Measurements from ENCODE around the gene ACP1. TPM values are rescaled to one million over a fixed set of nuclear protein-coding genes. Genes with fewer than 3 reads are reported as not detected.

ACP1 gene
- total and polyA plus RNA-seq, 2 experiments from 2014 or later, result 189 to 281 TPM

- H4K20me1 ChIP-seq (replicated peaks; ENCODE audit: insufficient read depth), result peaks cover 74% of the 10 kb centered on the region
- Mint-ChIP-seq H3K4me3 (no peak overlapping the region), H3K27ac (no peak overlapping the region), H3K27me3 (ENCODE audit: insufficient read depth, low read depth, poor library complexity) (peaks cover 12% of the 10 kb centered on the region), H3K36me3 (ENCODE audit: low read depth) (peaks cover 5% of the 10 kb centered on the region), H3K4me1 (peaks cover 30% of the 10 kb centered on the region), H3K9me3 (no peaks in the 10 kb centered on the region)
- H3K36me3 ChIP-seq (ENCODE audit: insufficient read depth), result peaks cover 5% of the 10 kb centered on the region
- no peak overlapping the region for H2AFZ ChIP-seq
- no peaks in the 10 kb centered on the region for H3K9me2 ChIP-seq (ENCODE audit: insufficient read depth)
- H3K27me3 ChIP-seq (ENCODE audit: insufficient read depth), result peaks cover 4% of the 10 kb centered on the region
- H3K4me2 ChIP-seq, result no peak overlapping the region
- H3K4me1 ChIP-seq (ENCODE audit: insufficient read depth), result peaks cover 21% of the 10 kb centered on the region
- H3F3A ChIP-seq (replicated peaks; ENCODE audit: low read depth), result no peaks in the 10 kb centered on the region
- H3K27ac ChIP-seq (ENCODE audit: low read depth), result no peak overlapping the region
- DNase-seq (ENCODE audit: low spot score) (no peak), ATAC-seq (no peak)
- no peak overlapping the region for H3K4me3 ChIP-seq
- TF ChIP-seq ZNF331 (CRISPR knock-in tag; IDR thresholded peaks at IDR 0.05; ENCODE audit: low read depth) (no peak), EZH2 (IDR thresholded peaks at IDR 0.05; ENCODE audit: low read depth, unreplicated experiment) (no peak), EZH2phosphoT487 (IDR thresholded peaks at IDR 0.05; ENCODE audit: unreplicated experiment) (no peak), JUNB (IDR thresholded peaks at IDR 0.05; ENCODE audit: unreplicated experiment) (no peak), POLR2AphosphoS5 (IDR thresholded peaks at IDR 0.05; ENCODE audit: low read depth) (no peak), STAT1 (IDR thresholded peaks at IDR 0.05; ENCODE audit: unreplicated experiment) (no peak), CREB1 (CRISPR knock-in tag; IDR thresholded peaks at IDR 0.05; ENCODE audit: low read depth) (no peak), NANOG (IDR thresholded peaks at IDR 0.05; ENCODE audit: borderline replicate concordance) (no peak), ZNF114 (CRISPR knock-in tag; IDR thresholded peaks at IDR 0.05) (no peak), ETS1 (IDR thresholded peaks at IDR 0.05) (no peak)
- TF ChIP-seq, protein P1, sequence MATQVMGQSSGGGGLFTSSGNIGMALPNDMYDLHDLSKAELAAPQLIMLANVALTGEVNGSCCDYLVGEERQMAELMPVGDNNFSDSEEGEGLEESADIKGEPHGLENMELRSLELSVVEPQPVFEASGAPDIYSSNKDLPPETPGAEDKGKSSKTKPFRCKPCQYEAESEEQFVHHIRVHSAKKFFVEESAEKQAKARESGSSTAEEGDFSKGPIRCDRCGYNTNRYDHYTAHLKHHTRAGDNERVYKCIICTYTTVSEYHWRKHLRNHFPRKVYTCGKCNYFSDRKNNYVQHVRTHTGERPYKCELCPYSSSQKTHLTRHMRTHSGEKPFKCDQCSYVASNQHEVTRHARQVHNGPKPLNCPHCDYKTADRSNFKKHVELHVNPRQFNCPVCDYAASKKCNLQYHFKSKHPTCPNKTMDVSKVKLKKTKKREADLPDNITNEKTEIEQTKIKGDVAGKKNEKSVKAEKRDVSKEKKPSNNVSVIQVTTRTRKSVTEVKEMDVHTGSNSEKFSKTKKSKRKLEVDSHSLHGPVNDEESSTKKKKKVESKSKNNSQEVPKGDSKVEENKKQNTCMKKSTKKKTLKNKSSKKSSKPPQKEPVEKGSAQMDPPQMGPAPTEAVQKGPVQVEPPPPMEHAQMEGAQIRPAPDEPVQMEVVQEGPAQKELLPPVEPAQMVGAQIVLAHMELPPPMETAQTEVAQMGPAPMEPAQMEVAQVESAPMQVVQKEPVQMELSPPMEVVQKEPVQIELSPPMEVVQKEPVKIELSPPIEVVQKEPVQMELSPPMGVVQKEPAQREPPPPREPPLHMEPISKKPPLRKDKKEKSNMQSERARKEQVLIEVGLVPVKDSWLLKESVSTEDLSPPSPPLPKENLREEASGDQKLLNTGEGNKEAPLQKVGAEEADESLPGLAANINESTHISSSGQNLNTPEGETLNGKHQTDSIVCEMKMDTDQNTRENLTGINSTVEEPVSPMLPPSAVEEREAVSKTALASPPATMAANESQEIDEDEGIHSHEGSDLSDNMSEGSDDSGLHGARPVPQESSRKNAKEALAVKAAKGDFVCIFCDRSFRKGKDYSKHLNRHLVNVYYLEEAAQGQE (IDR thresholded peaks at IDR 0.05; ENCODE audit: unreplicated experiment), result no peak
- TF ChIP-seq, protein P2, sequence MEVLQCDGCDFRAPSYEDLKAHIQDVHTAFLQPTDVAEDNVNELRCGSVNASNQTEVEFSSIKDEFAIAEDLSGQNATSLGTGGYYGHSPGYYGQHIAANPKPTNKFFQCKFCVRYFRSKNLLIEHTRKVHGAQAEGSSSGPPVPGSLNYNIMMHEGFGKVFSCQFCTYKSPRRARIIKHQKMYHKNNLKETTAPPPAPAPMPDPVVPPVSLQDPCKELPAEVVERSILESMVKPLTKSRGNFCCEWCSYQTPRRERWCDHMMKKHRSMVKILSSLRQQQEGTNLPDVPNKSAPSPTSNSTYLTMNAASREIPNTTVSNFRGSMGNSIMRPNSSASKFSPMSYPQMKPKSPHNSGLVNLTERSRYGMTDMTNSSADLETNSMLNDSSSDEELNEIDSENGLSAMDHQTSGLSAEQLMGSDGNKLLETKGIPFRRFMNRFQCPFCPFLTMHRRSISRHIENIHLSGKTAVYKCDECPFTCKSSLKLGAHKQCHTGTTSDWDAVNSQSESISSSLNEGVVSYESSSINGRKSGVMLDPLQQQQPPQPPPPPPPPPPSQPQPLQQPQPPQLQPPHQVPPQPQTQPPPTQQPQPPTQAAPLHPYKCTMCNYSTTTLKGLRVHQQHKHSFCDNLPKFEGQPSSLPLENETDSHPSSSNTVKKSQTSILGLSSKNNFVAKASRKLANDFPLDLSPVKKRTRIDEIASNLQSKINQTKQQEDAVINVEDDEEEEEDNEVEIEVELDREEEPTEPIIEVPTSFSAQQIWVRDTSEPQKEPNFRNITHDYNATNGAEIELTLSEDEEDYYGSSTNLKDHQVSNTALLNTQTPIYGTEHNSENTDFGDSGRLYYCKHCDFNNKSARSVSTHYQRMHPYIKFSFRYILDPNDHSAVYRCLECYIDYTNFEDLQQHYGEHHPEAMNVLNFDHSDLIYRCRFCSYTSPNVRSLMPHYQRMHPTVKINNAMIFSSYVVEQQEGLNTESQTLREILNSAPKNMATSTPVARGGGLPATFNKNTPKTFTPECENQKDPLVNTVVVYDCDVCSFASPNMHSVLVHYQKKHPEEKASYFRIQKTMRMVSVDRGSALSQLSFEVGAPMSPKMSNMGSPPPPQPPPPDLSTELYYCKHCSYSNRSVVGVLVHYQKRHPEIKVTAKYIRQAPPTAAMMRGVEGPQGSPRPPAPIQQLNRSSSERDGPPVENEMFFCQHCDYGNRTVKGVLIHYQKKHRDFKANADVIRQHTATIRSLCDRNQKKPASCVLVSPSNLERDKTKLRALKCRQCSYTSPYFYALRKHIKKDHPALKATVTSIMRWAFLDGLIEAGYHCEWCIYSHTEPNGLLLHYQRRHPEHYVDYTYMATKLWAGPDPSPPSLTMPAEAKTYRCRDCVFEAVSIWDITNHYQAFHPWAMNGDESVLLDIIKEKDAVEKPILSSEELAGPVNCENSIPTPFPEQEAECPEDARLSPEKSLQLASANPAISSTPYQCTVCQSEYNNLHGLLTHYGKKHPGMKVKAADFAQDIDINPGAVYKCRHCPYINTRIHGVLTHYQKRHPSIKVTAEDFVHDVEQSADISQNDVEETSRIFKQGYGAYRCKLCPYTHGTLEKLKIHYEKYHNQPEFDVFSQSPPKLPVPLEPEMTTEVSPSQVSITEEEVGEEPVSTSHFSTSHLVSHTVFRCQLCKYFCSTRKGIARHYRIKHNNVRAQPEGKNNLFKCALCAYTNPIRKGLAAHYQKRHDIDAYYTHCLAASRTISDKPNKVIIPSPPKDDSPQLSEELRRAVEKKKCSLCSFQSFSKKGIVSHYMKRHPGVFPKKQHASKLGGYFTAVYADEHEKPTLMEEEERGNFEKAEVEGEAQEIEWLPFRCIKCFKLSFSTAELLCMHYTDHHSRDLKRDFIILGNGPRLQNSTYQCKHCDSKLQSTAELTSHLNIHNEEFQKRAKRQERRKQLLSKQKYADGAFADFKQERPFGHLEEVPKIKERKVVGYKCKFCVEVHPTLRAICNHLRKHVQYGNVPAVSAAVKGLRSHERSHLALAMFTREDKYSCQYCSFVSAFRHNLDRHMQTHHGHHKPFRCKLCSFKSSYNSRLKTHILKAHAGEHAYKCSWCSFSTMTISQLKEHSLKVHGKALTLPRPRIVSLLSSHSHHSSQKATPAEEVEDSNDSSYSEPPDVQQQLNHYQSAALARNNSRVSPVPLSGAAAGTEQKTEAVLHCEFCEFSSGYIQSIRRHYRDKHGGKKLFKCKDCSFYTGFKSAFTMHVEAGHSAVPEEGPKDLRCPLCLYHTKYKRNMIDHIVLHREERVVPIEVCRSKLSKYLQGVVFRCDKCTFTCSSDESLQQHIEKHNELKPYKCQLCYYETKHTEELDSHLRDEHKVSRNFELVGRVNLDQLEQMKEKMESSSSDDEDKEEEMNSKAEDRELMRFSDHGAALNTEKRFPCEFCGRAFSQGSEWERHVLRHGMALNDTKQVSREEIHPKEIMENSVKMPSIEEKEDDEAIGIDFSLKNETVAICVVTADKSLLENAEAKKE (CRISPR knock-in tag; IDR thresholded peaks at IDR 0.05), result no peak
- TF ChIP-seq, protein P3, sequence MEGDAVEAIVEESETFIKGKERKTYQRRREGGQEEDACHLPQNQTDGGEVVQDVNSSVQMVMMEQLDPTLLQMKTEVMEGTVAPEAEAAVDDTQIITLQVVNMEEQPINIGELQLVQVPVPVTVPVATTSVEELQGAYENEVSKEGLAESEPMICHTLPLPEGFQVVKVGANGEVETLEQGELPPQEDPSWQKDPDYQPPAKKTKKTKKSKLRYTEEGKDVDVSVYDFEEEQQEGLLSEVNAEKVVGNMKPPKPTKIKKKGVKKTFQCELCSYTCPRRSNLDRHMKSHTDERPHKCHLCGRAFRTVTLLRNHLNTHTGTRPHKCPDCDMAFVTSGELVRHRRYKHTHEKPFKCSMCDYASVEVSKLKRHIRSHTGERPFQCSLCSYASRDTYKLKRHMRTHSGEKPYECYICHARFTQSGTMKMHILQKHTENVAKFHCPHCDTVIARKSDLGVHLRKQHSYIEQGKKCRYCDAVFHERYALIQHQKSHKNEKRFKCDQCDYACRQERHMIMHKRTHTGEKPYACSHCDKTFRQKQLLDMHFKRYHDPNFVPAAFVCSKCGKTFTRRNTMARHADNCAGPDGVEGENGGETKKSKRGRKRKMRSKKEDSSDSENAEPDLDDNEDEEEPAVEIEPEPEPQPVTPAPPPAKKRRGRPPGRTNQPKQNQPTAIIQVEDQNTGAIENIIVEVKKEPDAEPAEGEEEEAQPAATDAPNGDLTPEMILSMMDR (conservative IDR thresholded peaks at IDR 0.05; ENCODE audit: low read depth in 2 of 2), result no peak
- peaks cover 92% of the 10 kb centered on the region for H3K79me2 ChIP-seq (replicated peaks; ENCODE audit: insufficient read depth)
Observed at GRCh38 chr2:268323-268722, 3.6 kb downstream of the ACP1 start.

All from GM23338 (cell line).